ENCODE data around the gene UROC1. TPM values are rescaled to one million over a fixed set of nuclear protein-coding genes. Genes with fewer than 3 reads are reported as not detected.

Gene UROC1
- total RNA-seq, 1 donor from 2014 or later: not detected

DNA sequence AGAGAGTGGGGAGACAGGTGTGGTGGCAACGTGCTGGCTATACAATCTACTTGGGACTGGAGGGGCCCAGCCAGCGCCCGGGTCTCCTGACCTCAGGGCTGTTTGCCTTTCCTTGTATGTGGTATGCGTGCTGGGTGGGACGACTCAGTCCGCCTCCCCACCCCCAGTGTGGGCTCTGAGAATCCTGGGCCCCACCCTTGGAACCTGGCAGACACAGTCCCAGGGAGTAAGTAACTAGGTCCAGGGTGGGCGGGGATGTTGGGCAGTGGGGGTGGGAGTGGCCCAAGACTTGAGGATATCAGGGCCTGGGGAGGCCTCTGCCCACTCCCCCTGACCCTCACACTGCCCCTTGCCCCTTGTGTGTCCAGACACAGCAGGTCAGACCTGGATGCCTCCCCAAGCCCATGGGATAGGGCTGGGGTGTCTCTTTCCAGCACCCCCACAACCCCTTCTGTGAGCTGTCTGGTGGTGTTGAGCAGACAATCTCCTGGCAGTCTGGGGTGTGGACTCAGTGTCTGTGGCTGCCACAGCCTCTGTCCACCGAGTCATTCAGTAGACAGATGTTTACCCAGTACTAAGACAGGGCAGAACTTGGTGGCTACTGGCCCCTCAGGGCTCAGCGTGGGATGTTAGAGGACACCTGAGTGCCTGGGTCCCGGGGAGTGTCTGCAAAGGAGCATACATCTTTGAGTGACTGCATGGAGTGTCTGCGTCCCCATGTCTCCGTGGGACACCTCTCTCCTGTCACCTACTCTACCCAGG, 7.7 kb upstream of the UROC1 start:
- no peak overlapping the region for H3K4me3 Mint-ChIP-seq (ENCODE audit: unreplicated experiment)
- H3K36me3 Mint-ChIP-seq (ENCODE audit: unreplicated experiment): no peaks in the 10 kb centered on the region
- peaks cover 2% of the 10 kb centered on the region for H3K9me3 Mint-ChIP-seq (ENCODE audit: unreplicated experiment)
- peaks cover 8% of the 10 kb centered on the region for H3K4me1 Mint-ChIP-seq (ENCODE audit: low read depth, unreplicated experiment)
- peak; percentile 12 for DNase-seq
- no peak overlapping the region for H3K27ac Mint-ChIP-seq (ENCODE audit: unreplicated experiment)
- H3K27me3 Mint-ChIP-seq (ENCODE audit: unreplicated experiment): peaks cover 10% of the 10 kb centered on the region
- TF ChIP-seq CTCF (IDR thresholded peaks at IDR 0.05; ENCODE audit: partially characterized antibody, unreplicated experiment): no peak

- Mint-ChIP-seq H3K9me3 (ENCODE audit: unreplicated experiment) (peaks cover 2% of the 10 kb centered on the region), H3K4me1 (ENCODE audit: low read depth, unreplicated experiment) (peaks cover 8% of the 10 kb centered on the region), H3K27ac (ENCODE audit: unreplicated experiment) (no peak overlapping the region), H3K36me3 (ENCODE audit: unreplicated experiment) (no peaks in the 10 kb centered on the region), H3K27me3 (ENCODE audit: unreplicated experiment) (peaks cover 10% of the 10 kb centered on the region), H3K4me3 (ENCODE audit: unreplicated experiment) (peak overlapping the region; percentile 68)
- DNase-seq: no peak
- TF ChIP-seq CTCF (IDR thresholded peaks at IDR 0.05; ENCODE audit: partially characterized antibody, unreplicated experiment): no peak
Measured at GRCh38 chr3:126524429-126524988, 6.9 kb upstream of the UROC1 start.

GRCh38 chr3:126523745-126524428, 6.3 kb upstream of the UROC1 start, which contains the start of gene CHST13:
Gene CHST13 (plus strand): TSS chr3:126524155. CDS start chr3:126524333, 178 bp downstream.
- H3K27me3 Mint-ChIP-seq (ENCODE audit: unreplicated experiment): peaks cover 10% of the 10 kb centered on the region
- TF ChIP-seq CTCF (IDR thresholded peaks at IDR 0.05; ENCODE audit: partially characterized antibody, unreplicated experiment): no peak
- peak within 1 kb of the TSS; percentile 68 for H3K4me3 Mint-ChIP-seq (ENCODE audit: unreplicated experiment)
- DNase-seq: peak; percentile 75
- peaks cover 2% of the 10 kb centered on the region for H3K9me3 Mint-ChIP-seq (ENCODE audit: unreplicated experiment)
- peaks cover 8% of the 10 kb centered on the region for H3K4me1 Mint-ChIP-seq (ENCODE audit: low read depth, unreplicated experiment)
- H3K27ac Mint-ChIP-seq (ENCODE audit: unreplicated experiment): no peak within 1 kb of the TSS
- no peaks in the 10 kb centered on the region for H3K36me3 Mint-ChIP-seq (ENCODE audit: unreplicated experiment)

- H3K36me3 Mint-ChIP-seq (ENCODE audit: unreplicated experiment): no peaks in the 10 kb centered on the region
- H3K4me3 Mint-ChIP-seq (ENCODE audit: unreplicated experiment): no peak overlapping the region
- H3K4me1 Mint-ChIP-seq (ENCODE audit: low read depth, unreplicated experiment): peaks cover 8% of the 10 kb centered on the region
- peaks cover 9% of the 10 kb centered on the region for H3K27me3 Mint-ChIP-seq (ENCODE audit: unreplicated experiment)
- DNase-seq: peak; percentile 80
- no peak overlapping the region for H3K27ac Mint-ChIP-seq (ENCODE audit: unreplicated experiment)
- H3K9me3 Mint-ChIP-seq (ENCODE audit: unreplicated experiment): no peaks in the 10 kb centered on the region
- TF ChIP-seq CTCF (IDR thresholded peaks at IDR 0.05; ENCODE audit: partially characterized antibody, unreplicated experiment): peak; percentile 98
Measured at GRCh38 chr3:126522363-126522788, 4.8 kb upstream of the UROC1 start.
